ENCODE results near the gene PSMD12. TPM values are rescaled to one million over a fixed set of nuclear protein-coding genes. Genes with fewer than 3 reads are reported as not detected.
"Not testable (repeated sequence)": the region's sequence is repeated elsewhere in the genome, so short reads cannot be mapped to it uniquely, and the experiment has no call there.

Gene PSMD12
- total RNA-seq, 1 donor from 2014 or later, result 34.4 TPM

DNA sequence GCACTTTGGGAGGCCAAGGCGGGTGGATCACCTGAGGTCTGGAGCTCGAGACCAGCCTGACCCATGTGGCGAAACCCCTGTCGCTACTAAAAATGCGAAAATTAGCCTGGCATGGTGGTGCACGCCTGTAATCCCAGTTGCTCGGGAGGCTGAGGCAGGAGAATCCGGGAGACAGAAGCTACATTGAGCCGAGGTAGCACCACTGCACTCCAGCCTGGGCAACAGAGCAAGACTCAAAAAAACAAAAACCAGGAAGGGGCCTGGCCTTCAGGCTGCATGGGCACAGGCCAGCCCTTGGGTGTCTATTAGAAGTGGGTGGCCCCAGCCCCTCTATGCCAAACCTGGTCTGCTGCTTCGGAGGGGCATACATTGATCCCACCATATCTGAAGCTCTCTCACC lies 56.0 kb downstream of the PSMD12 start:
- DNase-seq (ENCODE audit: low spot score), result no peak

GRCh38 chr17:67305446-67306235 lies 60.7 kb downstream of the PSMD12 start:
- not testable (repeated sequence) for DNase-seq (ENCODE audit: low spot score)

DNA sequence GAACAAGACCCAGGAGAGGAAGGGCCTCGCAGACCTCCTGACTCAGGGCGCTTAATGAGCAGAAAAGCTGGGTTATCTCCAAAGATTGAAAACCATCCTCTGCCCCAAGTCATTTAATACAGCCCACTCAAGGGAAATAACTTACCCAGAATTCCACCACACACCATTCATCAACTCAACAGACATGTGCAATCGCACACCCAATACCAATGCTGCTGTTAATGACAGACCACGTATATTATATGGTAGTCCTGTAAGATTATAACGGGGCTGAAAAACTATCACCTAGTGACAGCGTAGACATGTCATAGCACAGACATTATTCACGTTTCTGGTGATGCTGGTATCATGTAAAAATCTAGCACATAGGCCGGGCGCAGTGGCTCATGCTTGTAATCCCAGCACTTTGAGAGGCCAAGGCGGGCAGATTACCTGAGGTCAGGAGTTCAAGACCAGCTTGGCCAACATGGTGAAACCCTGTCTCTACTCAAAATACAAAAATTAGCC lies 68.9 kb downstream of the PSMD12 start:
- DNase-seq (ENCODE audit: low spot score), result no peak

DNA sequence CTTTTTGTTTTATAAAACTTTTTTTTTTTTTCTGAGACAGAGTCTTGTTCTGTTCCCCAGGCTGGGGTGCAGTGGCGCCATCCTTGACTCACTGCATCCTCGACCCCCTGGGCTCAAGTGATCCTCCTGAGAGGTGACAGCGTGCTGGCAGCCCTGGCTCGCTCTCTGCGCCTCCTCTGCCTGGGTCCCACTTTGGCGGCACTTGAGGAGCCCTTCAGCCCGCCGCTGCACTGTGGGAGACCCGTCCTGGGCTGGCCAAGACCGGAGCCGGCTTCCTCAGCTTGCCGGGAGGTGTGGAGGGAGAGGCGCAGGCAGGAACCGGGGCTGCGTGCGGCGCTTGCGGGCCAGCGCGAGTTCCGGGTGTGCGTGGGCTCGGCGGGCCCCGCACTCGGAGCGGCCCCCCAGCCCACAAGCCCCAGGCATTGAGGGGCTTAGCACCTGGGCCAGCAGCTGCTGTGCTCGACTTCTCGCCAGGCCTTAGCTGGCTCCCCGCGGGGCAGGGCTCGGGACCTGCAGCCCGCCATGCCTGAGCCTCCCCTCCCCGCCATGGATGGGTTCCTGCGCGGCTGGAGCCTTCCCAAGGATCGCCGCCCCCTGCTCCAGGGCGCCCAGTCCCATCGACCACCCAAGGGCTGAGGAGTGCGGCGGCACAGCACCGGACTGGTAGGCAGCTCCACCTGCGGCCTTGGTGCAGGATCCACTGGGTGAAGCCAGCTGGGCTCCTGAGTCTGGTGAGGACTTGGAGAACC lies 71.8 kb downstream of the PSMD12 start:
- DNase-seq (ENCODE audit: low spot score), result no peak

GRCh38 chr17:67293251-67294203 lies 72.8 kb downstream of the PSMD12 start:
- DNase-seq (ENCODE audit: low spot score), result peak; percentile 59

DNA sequence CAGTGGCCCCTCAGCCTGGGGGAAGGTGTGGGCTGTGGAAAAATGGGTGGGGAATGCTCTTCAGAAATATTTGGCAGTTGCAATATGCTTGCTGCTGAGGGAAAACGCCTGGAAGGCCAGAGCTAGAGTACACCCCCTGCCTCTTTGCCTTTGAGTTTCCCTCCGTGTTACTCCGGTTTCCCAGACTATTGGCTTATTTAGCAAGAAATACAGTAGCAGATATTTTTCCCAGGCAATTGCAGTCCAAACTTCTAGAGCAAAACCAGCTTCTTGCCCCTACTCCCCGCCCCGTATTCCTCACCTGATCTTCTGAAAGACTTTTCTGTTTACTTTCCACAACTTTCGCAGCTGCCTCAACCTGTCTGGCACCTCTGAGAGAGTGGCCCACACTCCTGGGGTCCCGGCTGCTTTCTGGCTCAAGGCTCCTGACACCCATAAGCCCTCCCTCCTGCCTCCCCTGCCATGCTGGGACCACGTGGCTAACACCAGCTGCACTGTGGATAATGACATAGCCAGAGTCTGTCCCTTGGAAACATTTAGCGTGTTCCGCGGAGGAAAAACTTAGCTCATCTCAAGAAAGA lies 75.6 kb downstream of the PSMD12 start:
- no peak for DNase-seq (ENCODE audit: low spot score)

- DNase-seq (ENCODE audit: low spot score), result no peak
Measured at GRCh38 chr17:67290244-67290643, 76.1 kb downstream of the PSMD12 start.

DNA sequence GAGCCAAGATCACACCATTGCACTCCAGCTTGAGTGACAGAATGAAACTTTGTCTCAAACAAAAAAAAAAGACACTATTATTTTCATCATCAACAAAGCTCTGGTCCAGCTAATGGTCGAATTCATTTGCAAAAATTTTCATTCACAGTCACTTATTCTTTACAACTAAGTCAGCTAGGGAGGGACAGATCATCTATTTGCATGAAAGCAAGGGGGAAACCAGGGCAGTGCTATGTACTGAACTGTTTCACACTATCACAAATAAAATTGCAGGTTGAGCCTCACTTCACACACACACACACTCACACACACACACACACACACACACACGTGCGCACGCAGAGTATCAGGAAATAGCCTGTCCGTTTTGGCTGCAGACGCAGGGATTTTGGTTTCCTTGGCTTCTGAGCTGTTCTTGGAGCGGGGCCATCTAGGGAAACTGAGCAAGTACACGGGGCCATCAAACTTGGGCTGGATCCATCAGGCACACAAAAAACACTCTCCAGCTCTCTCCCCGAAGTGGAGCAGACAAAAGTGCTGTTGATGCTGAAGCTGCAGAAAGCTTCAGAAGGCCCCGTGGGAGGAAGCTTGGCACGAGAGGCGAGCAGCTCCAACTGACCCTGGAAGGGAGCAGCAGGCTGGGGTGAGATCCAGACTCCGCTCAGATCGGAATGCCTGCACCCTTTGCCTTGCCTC lies 77.0 kb downstream of the PSMD12 start:
- peak; percentile 74 for DNase-seq (ENCODE audit: low spot score)

Other genes starting within 250 kb of the PSMD12 start
- gene HELZ, start 121.4 kb downstream of the PSMD12 start, total RNA-seq, result 49.5 TPM
- 35.0 TPM for gene PITPNC1, start 10.7 kb upstream of the PSMD12 start, total RNA-seq